SK-N-SH treated with all-trans-retinoic acid at 6 μM for 48 hours (cell line): ENCODE data around the gene SH3PXD2B.

ENCODE experiments used
- ESRRG ChIP-seq: fragments of 250-450 bp; sonication (Bioruptor Pico); IDR thresholded peaks from 2 replicates; pipeline ENCODE4 v1.6.1; 2021; ENCODE audit warnings: mild to moderate bottlenecking
- GLIS3 ChIP-seq: fragments of 250-450 bp; sonication (Bioruptor Pico); IDR thresholded peaks from 2 replicates; pipeline ENCODE4 v1.5.0; 2020; ENCODE audit warnings: mild to moderate bottlenecking, moderate library complexity
- RARB ChIP-seq: fragments of 250-450 bp; sonication (Bioruptor Pico); IDR thresholded peaks from 2 replicates; pipeline ENCODE4 v1.8.0; 2021; ENCODE audit warnings: mild to moderate bottlenecking, moderate library complexity
- TF ChIP-seq, protein P1 (sequence below): fragments of 250-450 bp; sonication (Bioruptor Pico); IDR thresholded peaks from 2 replicates; pipeline ENCODE4 v1.5.1; 2020; ENCODE audit warnings: low read depth, mild to moderate bottlenecking, moderate library complexity
- TF ChIP-seq, protein P2 (sequence below): fragments of 250-450 bp; sonication (Bioruptor Pico); IDR thresholded peaks from 2 replicates; pipeline ENCODE4 v1.8.0; 2021; ENCODE audit warnings: low read depth, mild to moderate bottlenecking, moderate library complexity, borderline replicate concordance

DNA sequence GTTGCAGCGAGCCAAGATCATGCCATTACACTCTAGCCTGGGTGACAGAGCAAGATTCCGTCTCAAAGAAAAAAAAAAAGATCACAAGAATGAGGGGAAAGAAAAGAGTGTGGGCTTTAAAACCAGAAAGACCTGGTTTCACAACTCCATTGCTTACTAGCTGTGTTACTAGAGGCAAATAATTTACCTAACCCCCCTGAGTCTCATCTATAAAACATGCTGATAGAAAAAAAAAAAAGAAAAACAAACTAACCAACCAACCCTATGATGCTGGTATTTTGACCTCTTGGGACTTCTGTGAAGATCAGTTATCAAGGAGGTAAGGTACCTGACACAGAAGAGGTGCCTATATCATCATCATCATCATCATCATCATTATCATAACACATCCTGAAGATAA lies 110.6 kb downstream of the SH3PXD2B start:
- TF ChIP-seq, protein P1, sequence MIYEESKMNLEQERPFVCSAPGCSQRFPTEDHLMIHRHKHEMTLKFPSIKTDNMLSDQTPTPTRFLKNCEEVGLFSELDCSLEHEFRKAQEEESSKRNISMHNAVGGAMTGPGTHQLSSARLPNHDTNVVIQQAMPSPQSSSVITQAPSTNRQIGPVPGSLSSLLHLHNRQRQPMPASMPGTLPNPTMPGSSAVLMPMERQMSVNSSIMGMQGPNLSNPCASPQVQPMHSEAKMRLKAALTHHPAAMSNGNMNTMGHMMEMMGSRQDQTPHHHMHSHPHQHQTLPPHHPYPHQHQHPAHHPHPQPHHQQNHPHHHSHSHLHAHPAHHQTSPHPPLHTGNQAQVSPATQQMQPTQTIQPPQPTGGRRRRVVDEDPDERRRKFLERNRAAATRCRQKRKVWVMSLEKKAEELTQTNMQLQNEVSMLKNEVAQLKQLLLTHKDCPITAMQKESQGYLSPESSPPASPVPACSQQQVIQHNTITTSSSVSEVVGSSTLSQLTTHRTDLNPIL (CRISPR knock-in tag): no peak
- no peak for TF ChIP-seq GLIS3 (CRISPR knock-in tag)
- no peak for TF ChIP-seq RARB (CRISPR knock-in tag)
- TF ChIP-seq, protein P2, sequence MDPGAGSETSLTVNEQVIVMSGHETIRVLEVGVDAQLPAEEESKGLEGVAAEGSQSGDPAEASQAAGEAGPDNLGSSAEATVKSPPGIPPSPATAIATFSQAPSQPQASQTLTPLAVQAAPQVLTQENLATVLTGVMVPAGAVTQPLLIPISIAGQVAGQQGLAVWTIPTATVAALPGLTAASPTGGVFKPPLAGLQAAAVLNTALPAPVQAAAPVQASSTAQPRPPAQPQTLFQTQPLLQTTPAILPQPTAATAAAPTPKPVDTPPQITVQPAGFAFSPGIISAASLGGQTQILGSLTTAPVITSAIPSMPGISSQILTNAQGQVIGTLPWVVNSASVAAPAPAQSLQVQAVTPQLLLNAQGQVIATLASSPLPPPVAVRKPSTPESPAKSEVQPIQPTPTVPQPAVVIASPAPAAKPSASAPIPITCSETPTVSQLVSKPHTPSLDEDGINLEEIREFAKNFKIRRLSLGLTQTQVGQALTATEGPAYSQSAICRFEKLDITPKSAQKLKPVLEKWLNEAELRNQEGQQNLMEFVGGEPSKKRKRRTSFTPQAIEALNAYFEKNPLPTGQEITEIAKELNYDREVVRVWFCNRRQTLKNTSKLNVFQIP: no peak
- no peak for TF ChIP-seq ESRRG (CRISPR knock-in tag)
